Measurements from ENCODE around the gene CAV2.

GRCh38 chr7:116487907-116488521 is 11.5 kb upstream of the CAV2 start:
- no peak for TF ChIP-seq CTCF (conservative IDR thresholded peaks at IDR 0.05; ENCODE audit: low read depth, low read length)
- no peak for TF ChIP-seq EZH2phosphoT487 (IDR thresholded peaks at IDR 0.05; ENCODE audit: borderline replicate concordance, low read length)
- TF ChIP-seq EZH2 (IDR thresholded peaks at IDR 0.05; ENCODE audit: low read length, unreplicated experiment), result no peak

Measured in PC-3 (cell line).